ENCODE results near the gene GABPB2. TPM values are rescaled to one million over a fixed set of nuclear protein-coding genes. Genes with fewer than 3 reads are reported as not detected.

The GABPB2 gene
- total RNA-seq, 2 experiments from 2014 or later: 13.6 to 14.9 TPM

DNA sequence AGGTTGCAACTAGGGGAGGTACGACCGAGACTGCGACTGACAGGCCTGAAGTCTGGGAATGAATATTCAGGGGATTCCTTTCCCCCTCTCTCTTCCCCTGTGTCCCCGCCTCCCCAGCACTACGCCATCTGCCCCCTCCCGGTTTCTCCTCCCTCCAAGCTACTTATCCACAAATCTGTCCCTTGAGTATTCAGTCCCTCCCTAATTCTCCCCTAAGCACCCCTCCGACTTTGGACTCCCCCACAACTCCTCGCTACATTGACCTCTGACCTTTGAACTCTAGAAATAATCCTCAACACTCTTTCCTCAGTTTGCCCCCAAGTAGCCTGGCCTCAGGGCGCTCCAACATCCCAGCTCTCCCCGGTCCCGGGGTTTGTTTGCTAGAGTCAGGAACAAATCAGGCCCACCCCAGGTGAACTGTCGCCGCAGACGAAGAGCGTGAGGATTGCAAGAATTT, 94.7 kb downstream of the GABPB2 start:
- Mint-ChIP-seq H3K27ac (peak overlapping the region; percentile 92), H3K4me3 (peak overlapping the region; percentile 92), H3K27me3 (peaks cover 2% of the 10 kb centered on the region), H3K4me1 (ENCODE audit: low read depth) (peaks cover 53% of the 10 kb centered on the region), H3K36me3 (peaks cover 35% of the 10 kb centered on the region), H3K9me3 (no peaks in the 10 kb centered on the region)
- ChIA-PET CTCF (interaction anchor here (0.8 to 1.4 kb wide), 5 partner anchors 8 to 94 kb away, joined by 3 to 4 read pairs (median 4); partner anchors contain the start of genes GABPB2 and TNFAIP8L2), POLR2A (interaction anchor here (3.4 kb wide), 1 partner anchor 8 kb away, joined by 18 read pairs; the partner anchor contains the start of gene TNFAIP8L2)
- peak; percentile 26 for DNase-seq
- intact Hi-C loops (cut with micrococcal nuclease): loop anchor here (1.0 to 2.0 kb wide), 4 partner anchors 8 to 95 kb away; partner anchors contain the start of genes GABPB2, PIP5K1A and PSMD4

DNA sequence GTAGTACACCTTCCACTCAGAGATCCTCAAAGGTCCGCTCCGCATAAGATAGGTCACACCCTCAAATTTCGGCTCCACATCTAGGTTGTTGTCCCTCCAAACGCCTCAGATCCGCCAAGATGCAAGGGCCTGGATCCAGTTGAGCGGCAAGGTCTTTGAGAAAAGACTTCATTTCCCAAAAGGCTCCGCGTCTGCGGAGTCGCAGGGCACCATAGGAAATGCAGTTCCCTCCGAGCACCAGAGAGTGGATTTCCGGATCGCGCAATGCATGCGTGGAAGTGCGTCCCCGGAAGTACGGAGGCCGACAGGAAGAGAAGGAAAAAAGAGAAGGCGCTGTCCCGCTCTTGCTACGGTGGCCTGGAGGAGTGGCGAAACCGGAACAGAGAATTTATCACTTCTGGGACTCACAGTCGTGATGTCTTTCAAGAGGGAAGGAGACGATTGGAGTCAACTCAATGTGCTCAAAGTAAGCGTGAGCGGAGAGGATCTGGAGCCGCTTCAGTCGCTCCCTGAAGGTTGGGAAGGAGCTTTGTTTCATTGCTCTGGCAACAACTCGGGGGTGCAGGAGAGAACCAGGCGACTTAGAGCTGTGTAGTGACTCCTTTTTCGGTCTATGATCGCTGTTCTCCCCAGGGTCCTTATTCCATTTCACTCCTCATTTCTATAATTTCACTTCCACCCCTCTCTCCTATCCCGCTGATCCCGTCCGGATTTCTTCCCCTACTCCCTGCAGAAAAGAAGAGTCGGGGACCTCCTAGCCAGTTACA, 95.4 kb downstream of the GABPB2 start, which contains the start of the genes LYSMD1 and SCNM1:
Gene LYSMD1 (minus strand): TSS at position 165 of the 767 bp plus-strand sequence. CDS start 644 bp downstream, outside the sequence.
Gene SCNM1 (plus strand): TSS at position 407 of the 767 bp plus-strand sequence. CDS start 9 bp downstream, at position 416.
- peaks cover 49% of the 10 kb centered on the region for H3K4me1 Mint-ChIP-seq (ENCODE audit: low read depth)
- peaks cover 32% of the 10 kb centered on the region for H3K36me3 Mint-ChIP-seq

GRCh38 chr1:151166505-151166956, 96.0 kb downstream of the GABPB2 start:
- Mint-ChIP-seq H3K27ac (peak overlapping the region; percentile 92), H3K36me3 (peaks cover 30% of the 10 kb centered on the region), H3K27me3 (peaks cover 2% of the 10 kb centered on the region), H3K4me1 (ENCODE audit: low read depth) (peaks cover 46% of the 10 kb centered on the region), H3K4me3 (peak overlapping the region; percentile 92), H3K9me3 (no peaks in the 10 kb centered on the region)
- CTCF ChIA-PET: interaction anchor here (0.6 to 1.2 kb wide), 5 partner anchors 10 to 96 kb away, joined by 3 to 6 read pairs (median 3); partner anchors contain the start of genes GABPB2 and TNFAIP8L2
- DNase-seq: peak; percentile 19
- POLR2A ChIA-PET: interaction anchor here (0.6 to 3.4 kb wide), 6 partner anchors 10 to 70 kb away, joined by 3 to 18 read pairs (median 6); partner anchors contain the start of genes TNFAIP8L2 and VPS72
- intact Hi-C loops (cut with micrococcal nuclease): loop anchor here (1.0 kb wide), 2 partner anchors 24 to 115 kb away; partner anchors contain the start of gene VPS72

More for the DNA sequence above, 95.4 kb downstream of the GABPB2 start, which contains the start of the genes LYSMD1 and SCNM1:
- H3K27me3 Mint-ChIP-seq: peaks cover 2% of the 10 kb centered on the region
- CTCF ChIA-PET: interaction anchor here (1.1 to 1.4 kb wide), 5 partner anchors 9 to 95 kb away, joined by 3 to 4 read pairs (median 4); partner anchors contain the start of genes GABPB2 and TNFAIP8L2
- peak within 1 kb of the TSS; percentile 92 for H3K4me3 Mint-ChIP-seq
- peak; percentile 99 for DNase-seq
- H3K9me3 Mint-ChIP-seq: no peaks in the 10 kb centered on the region
- H3K27ac Mint-ChIP-seq: peak within 1 kb of the TSS; percentile 92
- intact Hi-C loops (cut with micrococcal nuclease): loop anchor here (1.0 to 2.0 kb wide), 6 partner anchors 9 to 115 kb away; partner anchors contain the start of genes GABPB2, PIP5K1A, PSMD4 and VPS72
- POLR2A ChIA-PET: interaction anchor here (0.6 to 3.4 kb wide), 6 partner anchors 9 to 70 kb away, joined by 3 to 18 read pairs (median 6); partner anchors contain the start of genes TNFAIP8L2 and VPS72

DNA sequence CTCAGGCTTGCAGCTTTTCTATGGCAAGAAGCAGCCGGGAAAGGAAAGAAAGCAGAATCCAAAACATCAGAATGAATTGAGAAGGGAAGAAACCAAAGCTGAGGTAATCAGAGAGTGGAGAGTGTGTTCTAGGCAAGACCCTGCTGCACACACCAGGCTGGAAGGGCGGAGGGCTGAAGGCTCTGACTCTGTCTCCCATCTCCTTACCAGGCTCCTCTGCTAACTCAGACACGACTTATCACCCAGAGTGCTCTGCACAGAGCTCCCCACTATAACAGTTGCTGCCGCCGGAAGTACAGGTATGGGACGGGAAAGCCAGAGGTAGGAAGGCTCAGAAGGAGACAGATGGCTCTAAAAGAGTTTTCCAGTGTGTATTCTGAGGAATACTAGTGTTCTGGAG, 96.6 kb downstream of the GABPB2 start:
- H3K9me3 Mint-ChIP-seq: no peaks in the 10 kb centered on the region
- peak overlapping the region; percentile 92 for H3K4me3 Mint-ChIP-seq
- ChIA-PET CTCF (interaction anchor here (0.6 to 1.0 kb wide), 2 partner anchors 10 to 68 kb away, joined by 3 to 6 read pairs; partner anchors contain the start of gene TNFAIP8L2), POLR2A (interaction anchor here (1.0 to 3.4 kb wide), 3 partner anchors 10 to 22 kb away, joined by 5 to 18 read pairs (median 6); partner anchors contain the start of genes TNFAIP8L2 and VPS72)
- peaks cover 26% of the 10 kb centered on the region for H3K36me3 Mint-ChIP-seq
- no peak for DNase-seq
- peak overlapping the region; percentile 92 for H3K27ac Mint-ChIP-seq
- peaks cover 2% of the 10 kb centered on the region for H3K27me3 Mint-ChIP-seq
- intact Hi-C loops (cut with micrococcal nuclease): no loop called here
- H3K4me1 Mint-ChIP-seq (ENCODE audit: low read depth): peaks cover 40% of the 10 kb centered on the region

DNA sequence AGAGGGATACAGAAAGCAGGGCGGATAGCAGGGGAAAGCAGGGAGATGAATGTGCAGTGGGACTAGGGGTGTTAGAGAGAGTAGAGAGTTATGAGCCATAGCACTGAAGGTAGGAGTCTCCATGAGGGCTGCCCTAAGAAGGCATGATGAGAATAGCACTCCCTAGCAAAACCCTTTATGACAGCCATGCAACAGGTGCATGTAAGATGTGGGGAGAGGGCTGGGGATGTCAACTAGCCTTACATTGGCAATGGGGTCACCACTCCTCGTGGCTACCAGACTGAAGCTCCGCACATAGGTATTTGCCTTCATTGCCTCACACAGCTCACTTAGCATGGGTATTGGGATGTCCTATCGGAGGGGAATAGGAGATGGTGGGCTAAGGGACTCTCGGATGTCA, 100.6 kb downstream of the GABPB2 start:
- Mint-ChIP-seq H3K27ac (no peak overlapping the region), H3K36me3 (peaks cover 29% of the 10 kb centered on the region), H3K9me3 (no peaks in the 10 kb centered on the region), H3K4me3 (no peak overlapping the region), H3K4me1 (ENCODE audit: low read depth) (peaks cover 16% of the 10 kb centered on the region), H3K27me3 (no peaks in the 10 kb centered on the region)
- CTCF ChIA-PET: interaction anchor here (0.8 to 1.0 kb wide), 2 partner anchors 81 to 83 kb away, joined by 3 read pairs; no protein-coding TSS in a partner anchor
- DNase-seq: no peak
- intact Hi-C loops (cut with micrococcal nuclease): no loop called here
- POLR2A ChIA-PET: interaction anchor here (0.9 to 1.4 kb wide), 2 partner anchors 10 to 12 kb away, joined by 3 to 4 read pairs; no protein-coding TSS in a partner anchor

Other genes with a start within 250 kb of the GABPB2 start
- gene ARNT, start 194.2 kb upstream of the GABPB2 start, total RNA-seq: 10 to 100 TPM; 31.1 to 32.3 TPM
- gene CTXND2, start 183.6 kb upstream of the GABPB2 start, total RNA-seq: not detected
- 10 to 100 TPM; 42.3 to 50.0 TPM for gene SETDB1, start 144.4 kb upstream of the GABPB2 start, total RNA-seq
- gene CERS2, start 95.9 kb upstream of the GABPB2 start, total RNA-seq: 100 to 1,000 TPM; 153 to 160 TPM
- gene ANXA9, start 88.5 kb upstream of the GABPB2 start, total RNA-seq: under 1 TPM in 1 of 2 experiments, not detected in 1; 0.19 TPM
- gene MINDY1, start 63.9 kb upstream of the GABPB2 start, total RNA-seq: 10 to 100 TPM; 16.4 to 18.3 TPM
- gene PRUNE1, start 62.3 kb upstream of the GABPB2 start, total RNA-seq: 10 to 100 TPM; 12.5 to 17.5 TPM
- 1 to 10 TPM in 1 of 2 experiments, under 1 TPM in 1; 0.64 to 1.3 TPM for gene BNIPL, start 34.2 kb upstream of the GABPB2 start, total RNA-seq
- gene C1orf56, start 23.0 kb upstream of the GABPB2 start, total RNA-seq: 1 to 10 TPM; 1.5 to 1.8 TPM
- 100 to 1,000 TPM; 135 to 136 TPM for gene CDC42SE1, start 11.1 kb upstream of the GABPB2 start, total RNA-seq
- 1 to 10 TPM; 1.9 to 2.4 TPM for gene MLLT11, start 10.4 kb upstream of the GABPB2 start, total RNA-seq
- 1 to 10 TPM; 1.9 to 2.5 TPM for gene SEMA6C, start 75.9 kb downstream of the GABPB2 start, total RNA-seq
- gene TNFAIP8L2, start 85.9 kb downstream of the GABPB2 start, total RNA-seq: 10 to 100 TPM; 24.2 to 26.7 TPM
- 1 to 10 TPM; 1.8 to 2.6 TPM for gene LYSMD1, start 95.1 kb downstream of the GABPB2 start, total RNA-seq
- gene SCNM1, start 95.4 kb downstream of the GABPB2 start, total RNA-seq: 10 to 100 TPM; 67.5 to 67.8 TPM
- 1 to 10 TPM; 1.7 to 2.7 TPM for gene TMOD4, start 105.2 kb downstream of the GABPB2 start, total RNA-seq
- gene VPS72, start 119.4 kb downstream of the GABPB2 start, total RNA-seq: 10 to 100 TPM; 77.6 to 80.4 TPM
- 10 to 100 TPM; 78.6 to 84.3 TPM for gene PIP5K1A, start 127.8 kb downstream of the GABPB2 start, total RNA-seq
- 100 to 1,000 TPM; 212 to 227 TPM for gene PSMD4, start 184.0 kb downstream of the GABPB2 start, total RNA-seq
- 10 to 100 TPM; 27.1 to 27.2 TPM for gene ZNF687, start 211.5 kb downstream of the GABPB2 start, total RNA-seq